TTC549 (cell line): ENCODE measurements around the gene MYO1B.

ENCODE experiments used
- FAIRE-seq: peaks from 2 replicates; lab custom pipeline; 2012; peaks lifted over from hg19 to GRCh38; lab: Jason Lieb, UNC

MYO1B gene

GRCh38 chr2:191226196-191226595, 19.0 kb upstream of the MYO1B start:
- no peak for FAIRE-seq

GRCh38 chr2:191228333-191228732, 16.9 kb upstream of the MYO1B start:
- FAIRE-seq: no peak

- no peak for FAIRE-seq
Observed at GRCh38 chr2:191228861-191229260, 16.3 kb upstream of the MYO1B start.

- FAIRE-seq: no peak
Observed at GRCh38 chr2:191230174-191230573, 15.0 kb upstream of the MYO1B start.

GRCh38 chr2:191231995-191232394, 13.2 kb upstream of the MYO1B start:
- FAIRE-seq: no peak

GRCh38 chr2:191233533-191233932, 11.7 kb upstream of the MYO1B start:
- FAIRE-seq: no peak

- FAIRE-seq: no peak
Observed at GRCh38 chr2:191234376-191234775, 10.8 kb upstream of the MYO1B start.

- no peak for FAIRE-seq
Observed at GRCh38 chr2:191240871-191241270, 4.3 kb upstream of the MYO1B start.

GRCh38 chr2:191241418-191241817, 3.8 kb upstream of the MYO1B start:
- no peak for FAIRE-seq

- no peak for FAIRE-seq
Observed at GRCh38 chr2:191243154-191243553, 2.0 kb upstream of the MYO1B start.

- FAIRE-seq: no peak
Observed at GRCh38 chr2:191244350-191244749, 854 bp upstream of the MYO1B start.

GRCh38 chr2:191245869-191246531, 796 bp downstream of the MYO1B start:
- FAIRE-seq: no peak

GRCh38 chr2:191246820-191247380, 1.7 kb downstream of the MYO1B start:
- FAIRE-seq: no peak

GRCh38 chr2:191247381-191248057, 2.3 kb downstream of the MYO1B start:
- no peak for FAIRE-seq

GRCh38 chr2:191249156-191249813, 4.1 kb downstream of the MYO1B start:
- FAIRE-seq: no peak

- no peak for FAIRE-seq
Observed at GRCh38 chr2:191250400-191250799, 5.2 kb downstream of the MYO1B start.

- FAIRE-seq: no peak
Observed at GRCh38 chr2:191250986-191251385, 5.8 kb downstream of the MYO1B start.

- FAIRE-seq: no peak
Observed at GRCh38 chr2:191252699-191253098, 7.5 kb downstream of the MYO1B start.

- no peak for FAIRE-seq
Observed at GRCh38 chr2:191253476-191253875, 8.3 kb downstream of the MYO1B start.

GRCh38 chr2:191255271-191255670, 10.1 kb downstream of the MYO1B start:
- no peak for FAIRE-seq

- FAIRE-seq: no peak
Observed at GRCh38 chr2:191255756-191256312, 10.6 kb downstream of the MYO1B start.

- no peak for FAIRE-seq
Observed at GRCh38 chr2:191257934-191258333, 12.7 kb downstream of the MYO1B start.

- no peak for FAIRE-seq
Observed at GRCh38 chr2:191258996-191259395, 13.8 kb downstream of the MYO1B start.
